HG03432 (cell line): ENCODE measurements around the gene CELF4.

Source experiments
- ATAC-seq: cut with Tn5 transposase; IDR thresholded peaks from one replicate; pipeline ENCODE4 v1.9.1; 2021; ENCODE audit warnings: mild to moderate bottlenecking, moderate library complexity; ENCODE audit not compliant: unreplicated experiment

Gene CELF4

DNA sequence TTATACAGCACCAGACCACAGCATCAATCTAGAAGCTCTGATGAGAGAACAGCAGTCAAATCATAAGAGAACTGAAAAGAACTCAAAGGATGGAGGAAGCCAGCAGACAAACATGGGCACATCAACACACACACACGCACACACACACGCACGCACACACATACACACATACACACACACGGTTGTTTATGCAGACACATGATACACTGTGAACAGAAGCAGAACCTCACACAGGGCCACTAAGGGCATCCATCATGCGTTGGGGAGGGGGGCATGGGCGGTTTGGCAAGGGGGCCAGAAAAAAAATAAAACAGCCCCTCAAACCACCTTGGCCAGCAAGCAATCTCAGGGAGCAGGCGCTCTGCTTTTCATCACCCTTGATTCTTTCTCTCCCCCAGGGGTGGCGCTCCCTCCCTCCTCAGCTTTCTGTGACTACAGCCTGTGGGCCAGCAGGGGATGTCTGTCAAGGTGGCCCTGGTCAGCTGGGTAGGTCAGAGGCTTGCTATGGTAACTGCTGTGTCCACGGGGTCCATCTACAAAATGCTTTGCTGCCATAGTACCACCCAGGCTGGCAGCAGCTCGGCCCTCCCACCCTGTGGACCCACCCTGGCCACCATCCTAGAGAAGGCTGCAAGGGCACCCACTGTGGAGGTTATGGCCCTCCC lies 318.0 kb downstream of the CELF4 start:
- no peak for ATAC-seq

DNA sequence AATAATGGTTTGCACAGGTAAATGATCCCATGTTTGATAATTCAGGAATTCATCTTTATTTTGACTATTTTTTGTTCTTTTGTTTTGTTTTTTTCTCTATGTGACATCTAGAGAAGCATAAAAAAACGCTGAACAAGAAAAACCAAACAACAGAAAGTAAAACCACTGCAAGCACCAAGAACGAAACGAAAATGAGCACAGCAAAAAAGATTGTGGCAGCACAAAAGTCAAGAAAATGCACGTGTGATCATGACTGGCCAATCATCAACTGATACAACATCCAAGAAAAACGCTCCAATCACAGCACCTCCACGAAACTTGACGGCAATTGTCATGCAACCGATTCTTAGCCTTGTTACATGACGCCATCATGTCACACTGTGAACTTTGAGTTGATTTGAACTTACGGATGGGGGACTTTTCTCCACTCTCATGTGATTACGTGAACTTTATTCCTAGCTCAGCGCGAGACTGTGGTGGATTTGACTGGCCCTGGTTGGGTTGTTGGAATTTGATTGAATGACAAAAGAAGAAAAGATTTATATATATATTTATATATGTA lies 318.7 kb downstream of the CELF4 start:
- no peak for ATAC-seq

DNA sequence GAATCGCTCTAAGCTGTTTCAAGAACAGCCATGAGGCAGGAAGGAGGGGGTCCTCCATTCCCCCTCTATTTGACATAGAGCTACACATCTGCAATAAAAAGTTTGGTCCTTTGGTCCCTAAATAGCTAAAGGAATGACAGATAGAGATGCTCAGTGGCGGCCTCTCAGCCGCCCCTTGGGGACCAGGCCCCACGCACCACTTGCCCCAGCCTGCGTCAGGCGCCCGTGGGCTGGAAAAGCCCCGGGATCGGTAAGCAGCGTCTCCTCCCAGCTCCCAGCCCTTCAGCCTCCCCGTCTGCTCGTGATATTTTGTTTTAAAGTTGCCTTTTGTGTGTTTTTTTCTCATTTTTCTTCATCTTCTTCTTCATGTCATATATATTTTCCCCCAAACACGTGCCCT lies 321.0 kb downstream of the CELF4 start:
- no peak for ATAC-seq

DNA sequence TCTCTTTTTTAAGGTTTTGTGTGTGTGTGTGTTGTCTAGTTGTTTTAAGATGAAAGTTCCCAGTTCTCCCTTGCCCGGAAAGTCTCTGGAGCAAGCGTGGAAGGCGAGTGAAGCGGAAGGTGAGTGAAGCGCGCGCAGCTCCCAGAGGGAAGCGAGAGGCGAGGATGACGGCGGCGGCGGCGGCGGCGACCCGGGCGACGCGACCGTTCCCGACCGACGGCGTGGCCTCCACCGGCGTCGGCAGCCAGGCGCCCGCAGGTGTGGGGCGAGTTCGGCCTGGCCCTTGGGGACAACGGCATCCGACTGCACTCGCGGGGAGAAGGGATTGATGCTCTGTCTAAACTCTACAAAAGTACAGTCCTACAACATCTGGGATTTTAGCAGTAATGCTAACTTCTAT lies 321.9 kb downstream of the CELF4 start:
- no peak for ATAC-seq

DNA sequence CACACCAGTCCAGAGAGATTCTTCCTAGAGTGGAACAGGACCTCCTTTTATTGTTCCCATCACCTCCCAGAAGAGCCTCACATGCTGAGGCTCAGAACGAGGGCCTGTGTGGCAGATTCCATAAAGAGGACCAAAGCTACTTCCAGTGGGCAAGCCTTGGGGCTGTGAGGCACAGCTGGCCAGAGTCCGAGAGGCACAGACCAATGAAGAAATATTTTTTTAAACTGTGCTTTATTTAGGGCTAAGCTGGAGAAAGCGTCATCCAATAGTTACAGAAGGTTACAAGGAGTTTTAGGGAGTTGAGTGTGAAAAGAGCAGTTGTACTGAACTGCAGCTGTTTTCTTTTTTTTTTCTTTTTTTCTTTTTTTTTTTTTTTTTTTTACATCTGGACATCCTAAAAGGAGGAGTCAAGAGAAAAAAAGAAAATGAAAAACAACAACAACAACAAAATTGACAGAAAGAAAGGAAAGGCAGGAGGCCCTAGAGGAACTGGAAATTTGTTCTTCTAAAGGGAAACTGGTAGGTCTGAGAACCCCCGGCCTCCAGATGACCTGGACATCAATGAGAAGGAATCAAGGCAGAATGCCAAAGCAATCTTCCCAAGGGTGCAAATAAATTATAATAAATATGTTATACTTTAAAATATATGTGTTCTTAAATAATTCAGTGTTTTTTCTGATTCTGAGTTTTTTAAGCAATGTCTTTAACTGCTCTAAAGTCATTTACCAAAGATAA lies 322.6 kb downstream of the CELF4 start:
- ATAC-seq, result no peak

DNA sequence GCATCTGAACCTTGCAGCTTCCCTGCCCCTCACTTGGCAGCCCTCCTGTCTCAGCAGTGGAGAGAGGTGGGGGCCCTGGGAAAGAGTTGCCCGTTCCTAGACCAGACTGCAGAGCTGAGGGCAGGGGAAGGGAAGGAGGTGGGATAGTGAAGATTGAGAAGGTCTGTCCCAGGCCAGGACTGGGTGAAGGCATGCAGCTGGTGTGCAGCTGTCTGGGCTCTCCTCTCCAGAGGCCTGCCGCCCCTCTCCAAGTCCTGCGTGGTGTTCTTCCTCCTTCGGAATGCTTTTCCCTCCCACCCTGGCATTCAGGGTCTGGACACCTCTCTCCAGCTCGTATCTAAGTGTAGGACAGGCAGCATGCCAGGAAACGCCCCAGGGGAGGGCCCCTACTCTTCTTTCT lies 323.5 kb downstream of the CELF4 start:
- no peak for ATAC-seq

DNA sequence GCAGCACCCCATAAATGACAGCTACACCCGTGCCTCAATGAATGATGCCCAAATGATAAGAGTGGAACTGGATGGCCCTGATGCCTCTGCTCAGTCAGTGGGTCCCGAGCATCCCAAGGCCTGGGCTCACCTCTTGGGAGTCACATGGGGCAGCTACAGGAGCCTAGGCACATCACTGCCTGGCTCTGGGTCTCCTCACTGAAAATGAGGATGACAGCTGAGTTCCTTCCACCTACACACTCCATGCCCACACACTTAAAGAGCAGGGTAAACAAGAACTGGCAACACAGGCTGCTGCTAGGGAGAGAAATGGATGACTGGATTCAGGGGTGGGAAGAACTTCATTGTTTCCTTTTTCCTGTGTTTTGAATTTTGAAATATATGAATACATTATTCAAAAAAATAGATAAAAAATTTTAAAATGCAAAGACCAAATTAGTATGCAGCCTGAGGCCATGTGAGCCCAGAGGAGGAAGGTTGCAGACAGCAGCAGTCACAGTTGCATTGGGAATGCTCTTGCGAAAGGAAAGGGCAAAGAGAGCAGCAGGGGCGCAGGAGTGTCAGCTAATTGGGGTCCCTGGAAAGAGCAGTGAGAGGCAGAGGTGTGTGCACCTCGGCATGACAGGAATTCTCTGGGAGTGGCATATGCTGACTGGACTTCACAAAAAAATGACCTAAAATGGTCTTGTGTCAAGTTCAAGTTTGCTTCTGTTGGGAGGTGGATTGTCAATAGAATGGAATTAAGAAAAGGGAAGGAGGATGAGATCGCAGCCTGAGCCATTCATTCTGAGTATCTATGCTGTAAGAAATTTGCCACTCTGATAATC lies 327.1 kb downstream of the CELF4 start:
- ATAC-seq, result no peak

DNA sequence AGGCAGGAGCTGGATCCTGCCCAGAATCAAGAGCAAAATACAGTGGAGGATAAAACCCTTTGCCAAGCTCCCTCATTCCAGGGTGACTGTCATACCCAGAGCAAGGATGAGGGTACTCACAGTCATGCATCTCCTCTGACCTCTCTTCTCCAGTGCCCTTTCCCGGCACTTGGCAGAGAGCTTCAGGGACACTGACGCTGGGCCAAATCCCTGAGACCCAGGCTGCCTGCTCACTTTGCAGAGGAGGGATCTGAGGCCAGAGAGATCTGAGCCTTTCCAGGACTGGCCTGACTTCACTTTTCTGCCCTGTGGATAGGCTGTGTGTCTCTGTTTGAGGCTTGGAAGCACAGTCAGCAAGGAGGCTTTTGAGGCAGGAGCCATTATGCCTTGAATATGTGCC lies 330.0 kb downstream of the CELF4 start:
- ATAC-seq, result no peak

DNA sequence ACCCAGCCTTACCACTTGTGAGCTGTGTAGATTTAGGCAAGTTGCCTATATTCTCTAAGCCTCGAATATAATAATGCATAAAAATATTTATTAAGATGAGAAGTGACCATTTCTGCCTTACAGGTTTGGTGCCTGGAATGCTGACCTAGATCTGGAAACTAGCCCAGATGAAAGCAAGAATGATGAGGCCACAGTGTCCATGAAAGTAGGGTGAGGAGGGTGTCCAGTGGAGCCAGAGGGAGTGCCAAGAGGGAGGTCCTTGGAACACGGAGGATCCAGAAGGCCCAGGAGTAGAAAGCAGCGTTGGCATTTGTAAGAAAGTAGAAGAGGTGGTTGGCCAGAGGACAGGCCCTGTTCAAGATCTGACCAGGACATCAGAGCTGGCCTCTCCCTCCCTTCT lies 334.3 kb downstream of the CELF4 start:
- ATAC-seq, result no peak

DNA sequence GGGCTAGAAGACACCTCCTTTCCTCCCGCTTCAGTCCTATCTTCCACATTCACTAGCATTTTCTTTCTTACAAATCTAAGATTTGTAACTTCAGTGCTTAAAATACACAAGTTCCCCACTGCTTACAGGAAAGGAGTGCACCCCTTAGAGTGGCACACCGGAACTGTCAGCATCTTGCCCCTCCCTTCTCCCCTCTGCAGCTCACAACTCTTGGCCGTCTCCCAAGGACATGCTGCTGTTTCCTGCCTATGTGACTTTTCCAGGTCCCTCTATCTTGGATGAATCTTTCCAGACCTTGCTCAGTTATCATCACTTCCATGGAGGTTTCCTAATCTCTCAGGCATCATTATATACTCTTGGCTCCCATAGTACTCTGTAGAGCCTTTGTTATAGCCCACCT lies 334.8 kb downstream of the CELF4 start:
- no peak for ATAC-seq

DNA sequence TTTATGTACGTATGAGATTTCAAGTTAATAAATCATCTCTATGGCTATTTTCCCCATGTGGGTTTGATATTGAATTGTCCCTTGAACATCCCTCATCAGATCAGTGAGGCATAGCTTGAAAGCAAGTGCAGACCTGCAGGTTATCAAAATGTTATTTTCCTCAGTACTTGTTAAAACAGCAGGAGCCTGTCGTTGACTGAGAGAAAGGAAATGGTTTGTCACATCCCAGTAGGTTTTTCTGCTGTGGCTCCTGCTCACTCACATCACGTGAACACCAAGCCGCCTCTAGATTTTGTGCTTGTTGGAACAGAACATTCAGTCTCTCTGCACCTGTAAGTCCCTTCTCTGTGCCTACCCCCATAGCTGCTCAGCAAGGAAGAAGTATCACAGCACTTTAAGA lies 340.3 kb downstream of the CELF4 start:
- ATAC-seq, result no peak

DNA sequence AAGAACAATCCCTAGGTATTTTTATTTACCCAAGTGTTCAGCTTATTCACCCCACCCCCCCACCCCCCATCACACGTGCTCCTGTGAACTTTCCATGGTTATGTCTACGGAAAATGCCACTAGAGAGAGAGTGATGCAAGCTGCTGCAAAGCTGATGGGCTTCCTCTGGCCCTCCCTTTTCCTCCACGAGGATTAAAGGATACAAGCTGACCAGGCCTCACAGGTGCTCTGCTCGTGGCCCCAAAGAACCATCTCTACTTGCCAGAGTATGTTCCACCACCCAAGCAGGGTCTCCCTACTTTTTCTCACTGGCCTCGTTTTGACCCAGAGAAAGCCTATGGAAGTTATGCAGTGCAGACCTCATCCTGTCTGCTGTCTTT lies 342.6 kb downstream of the CELF4 start:
- ATAC-seq, result no peak

DNA sequence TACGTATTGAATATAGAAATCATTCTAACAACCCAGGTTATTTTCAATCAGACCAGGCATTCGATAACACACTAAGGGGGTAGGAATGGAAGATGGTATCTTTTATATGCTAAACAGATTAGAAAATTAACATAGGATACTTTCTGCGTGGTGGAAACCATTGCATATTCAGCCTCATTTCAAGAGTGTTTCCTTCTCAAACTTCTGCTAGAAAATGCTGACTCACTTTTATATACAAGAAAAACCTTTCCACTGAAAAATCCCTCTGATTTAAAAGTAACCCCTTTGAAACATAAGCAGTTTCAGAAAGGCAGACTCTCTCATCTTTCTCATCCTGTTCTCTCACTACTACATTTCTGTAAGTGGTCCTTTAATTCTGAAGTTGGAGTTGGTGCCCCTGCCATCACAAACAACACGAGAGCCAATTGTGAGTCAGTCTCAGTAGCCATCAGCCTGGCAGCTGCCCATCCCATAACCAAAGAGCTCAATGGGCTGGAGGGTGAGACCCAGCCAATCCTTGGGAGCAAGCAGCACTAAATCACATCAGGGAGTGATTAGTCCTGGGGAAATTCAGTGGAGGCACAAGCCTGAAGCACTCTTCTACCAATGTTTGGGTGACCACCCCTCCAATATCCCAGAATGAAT lies 343.1 kb downstream of the CELF4 start:
- ATAC-seq, result no peak

DNA sequence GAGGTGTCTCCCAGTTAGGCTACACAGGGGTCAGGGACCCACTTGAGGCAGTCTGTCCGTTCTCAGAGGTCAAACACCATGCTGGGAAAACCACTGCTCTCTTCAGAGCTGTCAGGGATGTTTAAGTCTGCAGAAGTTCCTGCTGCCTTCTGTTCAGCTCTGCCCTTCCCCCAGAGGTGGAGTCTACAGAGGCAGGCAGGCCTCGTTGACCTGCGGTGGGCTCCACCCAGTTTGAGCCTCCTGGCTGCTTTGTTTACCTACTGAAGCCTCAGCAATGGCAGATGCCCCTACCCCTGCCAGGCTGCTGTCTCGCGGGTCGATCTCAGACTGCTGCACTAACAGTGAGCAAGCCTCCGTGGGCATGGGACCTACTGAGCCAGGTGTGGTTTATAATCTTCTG lies 346.3 kb downstream of the CELF4 start:
- no peak for ATAC-seq

DNA sequence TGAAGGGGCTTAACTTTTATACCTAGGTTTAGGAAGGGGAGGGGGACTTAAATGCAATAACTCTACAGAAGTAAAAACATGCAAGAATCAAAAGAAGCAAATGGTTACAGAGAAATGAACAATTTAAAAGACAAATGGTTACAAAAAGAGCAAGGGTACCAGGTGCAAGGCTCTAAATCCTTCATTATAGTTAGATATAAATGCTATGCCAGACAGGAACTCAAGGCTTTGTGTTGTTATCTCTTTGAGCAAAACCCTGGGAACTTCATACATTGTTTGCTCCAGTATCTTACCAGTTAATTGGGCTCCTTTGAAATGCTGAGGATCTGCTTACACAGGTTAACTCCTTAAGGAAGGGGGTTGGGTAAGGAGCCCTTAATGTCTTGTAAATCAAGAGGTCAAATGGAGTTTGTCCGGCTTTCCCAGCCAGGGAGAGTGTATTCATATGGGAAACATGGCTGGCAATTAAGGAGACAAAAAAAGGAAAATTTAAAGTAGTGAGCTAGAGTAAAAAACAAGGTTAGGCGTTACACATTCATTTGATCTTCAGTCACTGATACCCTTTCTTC lies 347.5 kb downstream of the CELF4 start:
- no peak for ATAC-seq

DNA sequence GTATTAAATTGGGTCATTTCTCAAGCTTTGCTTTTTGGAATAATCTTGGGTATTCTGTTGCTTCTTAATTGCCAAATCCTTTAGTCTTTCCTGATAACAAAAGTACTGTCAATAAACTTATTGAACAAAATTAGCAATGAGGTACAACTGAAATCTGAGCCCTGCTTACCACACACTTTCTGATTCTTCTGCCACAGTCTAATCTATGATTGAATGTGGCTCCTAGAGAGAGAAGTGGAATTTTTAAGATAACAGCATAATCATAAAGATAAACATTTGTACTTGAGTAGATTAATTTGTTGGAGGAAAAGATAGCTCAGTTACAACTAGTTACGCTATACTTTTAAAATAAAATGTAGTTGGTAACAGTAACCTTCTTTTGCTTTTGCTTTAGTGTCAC lies 354.8 kb downstream of the CELF4 start:
- ATAC-seq, result no peak

DNA sequence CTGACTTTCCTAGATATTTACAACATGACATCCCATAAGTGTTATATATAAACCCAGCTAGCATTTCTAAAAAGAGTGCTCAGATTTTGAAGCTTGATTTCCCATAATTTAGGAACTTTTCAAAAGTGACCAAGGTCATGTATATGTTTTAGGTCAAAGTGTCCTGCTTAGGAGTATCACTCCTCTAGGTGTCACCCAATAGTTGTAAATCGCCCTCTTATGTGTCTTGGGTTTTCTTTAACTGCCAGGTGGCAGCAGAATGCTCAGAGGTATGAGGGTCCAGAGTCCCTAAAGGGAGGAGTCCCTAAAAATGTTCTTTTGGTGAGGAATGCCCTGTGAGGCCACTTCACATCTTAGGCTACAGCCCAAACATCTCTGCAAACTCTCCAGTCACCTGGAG lies 358.3 kb downstream of the CELF4 start:
- no peak for ATAC-seq

DNA sequence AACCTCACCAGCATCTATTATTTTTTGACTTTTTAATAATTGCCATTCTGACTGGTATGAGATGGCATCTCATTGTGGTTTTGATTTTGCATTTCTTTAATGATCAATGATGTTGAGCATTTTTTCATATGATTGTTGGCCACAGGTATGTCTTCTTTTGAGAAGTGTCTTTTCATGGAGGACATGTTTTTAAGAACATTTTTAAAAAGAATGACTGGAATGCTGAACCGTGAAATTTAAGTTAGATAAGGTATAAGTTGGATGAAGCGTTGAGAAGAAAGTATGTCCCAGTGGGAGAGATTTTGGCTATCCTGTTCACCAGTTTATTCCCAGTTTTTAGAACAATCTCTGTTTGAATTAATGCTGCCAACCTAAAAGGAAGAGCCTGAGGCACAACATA lies 365.9 kb downstream of the CELF4 start:
- ATAC-seq, result no peak
